Sigmoid colon (tissue), 7 donors: ENCODE measurements around the gene DPCD. TPM values are rescaled to one million over a fixed set of nuclear protein-coding genes. Genes with fewer than 3 reads are reported as not detected.
A peak's percentile ranks its signal among the peaks of the same experiment; 100 is the strongest.

Experiments used
- DNase-seq: peaks from one replicate; pipeline ENCODE4 v3.0.0-alpha.2; 2019
- H3K27ac ChIP-seq, 4 donors: fragments of 200-600 bp; sonication (generic); one replicate each; pipeline ENCODE4 v1.5.1; 2016 to 2019; ENCODE audit warnings: mild to moderate bottlenecking in 1 of 4
- H3K27me3 ChIP-seq, 3 donors: fragments of 200-600 bp; sonication (generic); one replicate each; pipeline ENCODE4 v1.5.1; 2019; ENCODE audit warnings: mild to moderate bottlenecking in 1 of 3
- H3K36me3 ChIP-seq, 4 donors: fragments of 200-600 bp; sonication (generic); one replicate each; pipeline ENCODE4 v1.5.1; 2016 to 2019
- H3K4me1 ChIP-seq, 4 donors: fragments of 200-600 bp; sonication (generic); one replicate each; pipeline ENCODE4 v1.5.1; 2017 to 2019
- H3K4me3 ChIP-seq, 4 donors: fragments of 200-600 bp; sonication (generic); one replicate each; pipeline ENCODE4 v1.5.1; 2017 to 2019; ENCODE audit warnings: mild to moderate bottlenecking in 2 of 4, moderate library complexity in 1 of 4
- H3K9me3 ChIP-seq, 4 donors: fragments of 200-600 bp in 3 of 4; sonication (generic) in 3 of 4; one replicate each; pipeline versions ENCODE4 v1.5.1 to v1.6.1; 2013 to 2019
- CTCF ChIP-seq, 4 experiments: fragments of 450-650 bp in 3 of 4; fragments of 200-600 bp in 1 of 4; IDR thresholded peaks; one replicate each; pipeline ENCODE4 v1.5.1; 2016 to 2019; ENCODE audit warnings: antibody characterized with exemption in 4 of 4, mild to moderate bottlenecking in 3 of 4, moderate library complexity in 2 of 4
- EP300 ChIP-seq, 4 donors: sonication (generic); formaldehyde crosslinking; IDR thresholded peaks; one replicate each; pipeline ENCODE4 v1.6.1; 2017; ENCODE audit warnings: antibody characterized with exemption in 4 of 4
- POLR2A ChIP-seq, 2 donors: fragments of 450-650 bp; IDR thresholded peaks; one replicate each; pipeline ENCODE4 v1.6.1; 2016; ENCODE audit warnings: antibody characterized with exemption in 2 of 2, mild to moderate bottlenecking in 2 of 2, moderate library complexity in 2 of 2
- POLR2AphosphoS5 ChIP-seq, 4 donors: sonication (generic); formaldehyde crosslinking; IDR thresholded peaks; one replicate each; pipeline ENCODE4 v1.6.1; 2017; ENCODE audit warnings: antibody characterized with exemption in 4 of 4
- WGBS, 2 donors: extraction: QIAGEN DNeasy Blood & Tissue Kit; methylation state at CpG; one replicate each; pipeline ENCODE4 v1.1.7; 2013; 5-methylcytosine and 5-hydroxymethylcytosine counted together
- intact Hi-C: fragments of 100-400 bp; cut with DNase I; formaldehyde crosslinking; loops from one replicate; pipeline ENCODE4 v1.15.1; 2023
- polyA plus RNA-seq, 3 donors: library from polyadenylated mRNA; stranded (reverse); fragments of 200-250 nt; gene quantifications; one replicate each; pipeline ENCODE4 v1.2.3, GENCODE V29; 2013
- total RNA-seq, 4 donors: library from RNA; depleted of rRNA; stranded (reverse); fragments of >200 nt; gene quantifications; one replicate each; pipeline ENCODE4 v1.1.0, GENCODE V29; 2016
- donor health status: healthy with polysubstance abuse.
- donor health status: Bipolar disorder and iron deficiency.
- donor health status: healthy.

The DPCD gene
- total and polyA plus RNA-seq, 7 donors, result 13.2 to 80.2 (median 25.7) TPM

- Histone ChIP-seq H3K9me3 (peaks cover 0 to 4% (median 3%) of the 10 kb centered on the region in 4 donors), H3K36me3 (peaks cover 0 to 20% (median 4%) of the 10 kb centered on the region in 4 donors), H3K4me3 (no peak overlapping the region), H3K27me3 (peaks cover 12 to 19% (median 16%) of the 10 kb centered on the region in 3 donors), H3K27ac (no peak overlapping the region), H3K4me1 (peaks cover 0 to 19% (median 17%) of the 10 kb centered on the region in 4 donors)
- intact Hi-C loops, result no loop called here
- no peak for DNase-seq
- TF ChIP-seq CTCF (IDR thresholded peaks at IDR 0.05) (no peak), EP300 (IDR thresholded peaks at IDR 0.05) (no peak), POLR2AphosphoS5 (IDR thresholded peaks at IDR 0.05) (peak in 1 of 4 donors; percentile 16), POLR2A (IDR thresholded peaks at IDR 0.05) (no peak)
- WGBS, 2 donors, result 90 to 92% methylated on average over 25 of the region's 25 CpGs
These were observed 14.0 kb upstream of the DPCD start for GRCh38 chr10:101573885-101574753.

- H3K9me3 ChIP-seq, result peaks cover 0 to 4% (median 3%) of the 10 kb centered on the region in 4 donors
- peaks cover 0 to 9% (median 8%) of the 10 kb centered on the region in 4 donors for H3K4me1 ChIP-seq
- H3K4me3 ChIP-seq, result no peak overlapping the region
- H3K27ac ChIP-seq, result no peak overlapping the region
- TF ChIP-seq POLR2A (IDR thresholded peaks at IDR 0.05), result no peak
- no peak for TF ChIP-seq POLR2AphosphoS5 (IDR thresholded peaks at IDR 0.05)
- TF ChIP-seq CTCF (IDR thresholded peaks at IDR 0.05), result no peak
- TF ChIP-seq EP300 (IDR thresholded peaks at IDR 0.05), result no peak
- DNase-seq, result no peak
- peaks cover 3 to 30% (median 11%) of the 10 kb centered on the region in 4 donors for H3K36me3 ChIP-seq
- H3K27me3 ChIP-seq, result peaks cover 2 to 10% (median 7%) of the 10 kb centered on the region in 3 donors
- WGBS, 2 donors, result 91 to 94% methylated on average over 3 of the region's 3 CpGs
- intact Hi-C loops, result no loop called here
These were observed 13.0 kb upstream of the DPCD start for GRCh38 chr10:101575091-101575490.

GRCh38 chr10:101575580-101576210 lies 12.4 kb upstream of the DPCD start:
- intact Hi-C loops, result no loop called here
- Histone ChIP-seq H3K36me3 (peaks cover 8 to 36% (median 14%) of the 10 kb centered on the region in 4 donors), H3K27me3 (peaks cover 0 to 4% (median under 1%) of the 10 kb centered on the region in 3 donors), H3K27ac (no peak overlapping the region), H3K9me3 (peaks cover 0 to 4% (median 3%) of the 10 kb centered on the region in 4 donors), H3K4me1 (peaks cover 0 to 3% (median 2%) of the 10 kb centered on the region in 4 donors), H3K4me3 (no peak overlapping the region)
- TF ChIP-seq EP300 (IDR thresholded peaks at IDR 0.05) (no peak), POLR2AphosphoS5 (IDR thresholded peaks at IDR 0.05) (no peak), CTCF (IDR thresholded peaks at IDR 0.05) (no peak), POLR2A (IDR thresholded peaks at IDR 0.05) (no peak)
- WGBS, 2 donors, result 90 to 93% methylated on average over 7 of the region's 7 CpGs
- no peak for DNase-seq

- Histone ChIP-seq H3K36me3 (peaks cover 8 to 42% (median 17%) of the 10 kb centered on the region in 4 donors), H3K4me3 (no peak overlapping the region), H3K9me3 (peaks cover 0 to 4% (median 3%) of the 10 kb centered on the region in 4 donors), H3K27me3 (no peaks in the 10 kb centered on the region), H3K4me1 (no peaks in the 10 kb centered on the region), H3K27ac (no peak overlapping the region)
- no peak for DNase-seq
- 66 to 85% methylated on average over 7 of the region's 7 CpGs for WGBS, 2 donors
- TF ChIP-seq POLR2AphosphoS5 (IDR thresholded peaks at IDR 0.05), result no peak
- TF ChIP-seq CTCF (IDR thresholded peaks at IDR 0.05), result no peak
- no peak for TF ChIP-seq POLR2A (IDR thresholded peaks at IDR 0.05)
- TF ChIP-seq EP300 (IDR thresholded peaks at IDR 0.05), result no peak
- intact Hi-C loops, result no loop called here
These were observed 11.8 kb upstream of the DPCD start for GRCh38 chr10:101576211-101576863.
